Hematopoietic multipotent progenitor cell treated with erythropoietin and hydrocortisone succinate and interleukin-3 and kit ligand, for 15 days (in vitro differentiated cells): Measurements from ENCODE around the gene FAM120AOS.
"Not testable (repeated sequence)": the region's sequence is repeated elsewhere in the genome, so short reads cannot be mapped to it uniquely, and the experiment has no call there.

Experiments used
- DNase-seq: peaks from one replicate; pipeline ENCODE4 v3.0.0-alpha.2; 2015; ENCODE audit warnings: low spot score

Gene FAM120AOS

DNA sequence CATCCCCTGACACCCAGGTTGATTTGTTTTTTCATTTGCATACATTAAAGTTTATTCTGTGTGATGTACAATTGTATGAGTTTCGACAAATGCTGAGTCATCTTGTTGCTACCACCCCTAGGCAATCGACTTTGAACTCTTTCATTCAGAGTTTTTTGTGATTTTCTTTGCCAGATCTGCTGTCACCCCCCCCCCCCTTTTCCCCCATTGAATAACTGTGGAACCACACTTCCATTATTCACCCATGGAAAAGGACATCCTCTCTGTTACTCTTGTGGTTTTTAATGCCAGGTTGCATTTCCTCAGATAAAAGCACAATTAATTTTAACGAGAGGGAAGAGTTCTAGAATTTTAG is 13.7 kb upstream of the FAM120AOS start:
- no peak for DNase-seq

GRCh38 chr9:93466416-93467061 is 13.2 kb upstream of the FAM120AOS start:
- no peak for DNase-seq

- DNase-seq: no peak
These were observed 12.5 kb upstream of the FAM120AOS start for GRCh38 chr9:93465855-93466254.

DNA sequence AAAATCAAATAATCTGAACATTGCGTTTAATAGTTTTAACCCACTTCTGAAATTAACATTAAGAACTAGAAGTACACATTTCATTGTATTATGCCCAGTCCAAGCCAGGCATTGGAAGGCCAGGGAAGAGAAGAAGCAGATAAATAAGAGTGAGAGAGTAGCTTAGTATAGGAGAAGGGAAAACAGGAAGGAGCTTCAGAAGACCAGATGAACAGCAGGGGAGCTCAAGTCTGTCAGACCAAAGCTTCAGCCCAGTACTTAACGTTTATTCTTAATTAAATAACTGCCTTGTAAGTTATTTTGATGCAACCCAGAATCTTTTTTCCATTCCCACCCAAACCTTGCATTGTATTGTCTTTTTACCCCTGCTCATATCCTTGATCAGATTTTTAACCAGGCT is 11.5 kb upstream of the FAM120AOS start:
- no peak for DNase-seq

DNA sequence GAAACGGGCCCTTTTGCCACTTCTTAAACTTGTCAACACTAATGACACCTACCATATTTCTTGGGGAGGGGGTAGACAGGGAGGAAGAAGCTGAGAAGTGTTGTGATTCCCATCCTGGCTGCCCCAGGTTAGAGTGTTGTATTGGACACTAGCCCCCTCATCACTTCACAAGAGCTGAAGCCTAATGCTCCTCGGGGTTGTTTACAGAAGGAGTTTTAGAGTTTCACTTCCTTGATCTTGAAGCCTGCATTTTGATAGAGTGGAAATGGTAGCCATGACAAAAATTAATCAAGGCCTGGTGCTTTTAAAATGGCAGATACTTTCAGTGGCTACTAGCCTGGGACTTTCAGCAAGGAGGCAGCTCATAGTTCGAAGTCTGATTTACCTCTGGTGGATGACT is 11.0 kb upstream of the FAM120AOS start:
- no peak for DNase-seq

DNA sequence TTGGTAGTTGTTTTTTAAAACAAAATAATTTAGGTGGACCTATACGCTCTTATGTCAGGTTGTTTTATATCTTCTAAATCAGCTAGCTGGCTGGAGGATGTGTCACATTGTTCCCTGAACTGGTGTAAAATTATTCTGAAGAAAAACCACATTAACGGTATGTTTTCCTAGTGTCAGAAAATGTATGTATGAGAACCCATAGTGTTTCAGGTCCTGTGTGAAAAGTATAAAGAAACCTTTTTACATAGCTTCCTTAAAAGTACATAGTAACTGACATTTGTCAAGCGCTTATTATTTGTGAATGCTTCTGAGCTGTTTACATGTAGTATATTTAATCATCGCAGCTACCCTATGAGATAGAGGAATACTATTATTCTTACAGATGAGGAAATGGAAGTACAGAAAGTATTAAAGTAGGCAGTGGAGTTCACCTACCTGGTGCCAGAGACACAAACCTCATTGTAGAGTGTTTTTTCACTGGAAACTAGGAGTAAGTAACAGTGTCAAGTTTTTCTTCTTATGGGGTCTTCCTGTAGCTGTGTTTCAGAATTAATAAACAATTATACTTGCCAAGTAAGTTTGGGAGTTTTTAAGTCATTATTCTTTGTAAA is 10.4 kb upstream of the FAM120AOS start:
- DNase-seq: no peak

GRCh38 chr9:93461821-93462220 is 8.4 kb upstream of the FAM120AOS start:
- no peak for DNase-seq

DNA sequence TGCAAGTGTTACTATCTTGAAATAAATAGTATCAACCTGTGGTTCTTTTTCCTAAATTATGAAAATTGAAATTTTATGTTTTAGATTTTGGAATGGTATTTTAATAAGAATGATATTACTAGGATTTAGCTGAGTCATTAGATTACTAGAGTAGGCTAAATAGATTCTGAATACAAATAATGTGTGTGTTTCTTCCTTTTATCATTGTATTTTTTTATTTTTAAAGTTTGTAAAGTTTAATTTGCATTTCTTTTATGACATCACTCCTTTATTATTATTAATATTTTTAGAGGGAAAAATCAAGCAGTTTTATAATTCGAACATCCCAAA is 8.0 kb upstream of the FAM120AOS start:
- no peak for DNase-seq

DNA sequence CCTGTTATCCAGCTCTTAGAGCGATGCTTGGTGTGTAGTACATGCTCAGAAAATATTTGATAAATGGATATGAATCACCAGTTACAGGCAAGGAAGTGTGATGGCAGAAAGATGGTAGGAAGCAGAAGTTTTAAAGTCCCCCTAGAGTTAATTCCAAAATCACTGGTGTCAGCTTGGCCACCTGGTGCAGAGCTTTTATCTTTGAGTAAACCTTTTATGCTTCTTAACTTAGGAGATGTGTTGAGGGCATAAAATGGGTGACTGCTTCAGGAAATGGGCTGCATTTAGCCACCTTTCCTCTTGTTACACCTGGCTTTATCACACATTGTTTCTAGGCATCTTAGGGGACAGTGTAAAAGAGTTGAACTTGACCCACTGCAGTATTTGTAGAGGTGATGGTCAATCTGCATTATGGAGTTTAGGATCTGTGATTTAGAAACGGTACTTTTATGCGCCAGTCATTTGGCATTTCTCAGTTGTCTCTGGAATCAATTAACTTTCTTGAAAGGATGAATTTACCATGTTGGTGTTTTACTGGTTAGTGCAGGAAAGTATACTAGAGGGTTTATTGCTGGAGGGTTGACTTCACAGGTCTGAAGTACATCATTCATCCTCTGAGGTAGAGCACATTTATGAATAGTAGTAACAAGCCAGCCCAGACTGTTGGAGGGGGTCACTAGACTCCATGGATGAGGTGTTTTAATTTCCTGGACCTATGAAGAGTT is 7.5 kb upstream of the FAM120AOS start:
- DNase-seq: no peak

DNA sequence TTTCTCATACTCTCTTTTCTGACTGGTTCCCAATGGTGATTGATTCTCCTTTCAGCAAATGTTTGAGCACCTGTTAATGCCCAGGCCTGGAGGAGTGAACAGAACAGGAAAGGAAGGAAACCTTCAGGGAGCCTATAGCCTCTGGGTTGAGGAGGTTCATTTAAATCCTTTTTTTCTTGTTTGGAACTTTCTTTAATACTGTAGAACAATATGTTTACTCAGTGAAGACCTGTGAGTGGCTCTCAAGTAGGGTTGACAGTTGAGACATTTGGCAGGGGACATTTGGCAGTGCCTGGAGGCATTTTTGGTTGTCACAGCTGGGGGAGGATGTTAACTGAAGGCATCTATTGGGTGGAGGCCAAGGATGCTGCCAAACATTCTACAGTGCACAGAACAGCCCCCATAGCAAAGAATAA is 6.1 kb upstream of the FAM120AOS start:
- no peak for DNase-seq

DNA sequence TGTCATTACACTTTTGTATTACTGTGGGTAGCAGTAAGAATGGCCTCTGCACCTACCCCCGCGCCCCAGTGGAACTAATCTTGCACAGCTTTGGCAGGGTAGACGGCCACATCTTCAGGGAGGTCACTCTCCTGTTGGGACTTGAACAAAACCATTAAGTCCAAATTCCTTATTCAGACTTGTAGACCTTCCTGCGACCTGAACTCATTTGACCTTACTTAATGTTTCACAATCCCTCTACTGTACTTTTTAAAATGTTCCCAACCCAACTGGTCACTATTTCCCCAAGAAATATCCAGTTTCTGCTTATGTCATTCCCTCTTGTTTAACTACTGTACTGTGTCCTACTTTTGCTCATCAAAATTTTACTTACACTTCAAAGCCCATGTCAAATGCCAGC is 5.3 kb upstream of the FAM120AOS start:
- DNase-seq: no peak

- DNase-seq: no peak
These were observed 3.6 kb upstream of the FAM120AOS start for GRCh38 chr9:93457006-93457405.

GRCh38 chr9:93456504-93456903 is 3.1 kb upstream of the FAM120AOS start:
- no peak for DNase-seq

DNA sequence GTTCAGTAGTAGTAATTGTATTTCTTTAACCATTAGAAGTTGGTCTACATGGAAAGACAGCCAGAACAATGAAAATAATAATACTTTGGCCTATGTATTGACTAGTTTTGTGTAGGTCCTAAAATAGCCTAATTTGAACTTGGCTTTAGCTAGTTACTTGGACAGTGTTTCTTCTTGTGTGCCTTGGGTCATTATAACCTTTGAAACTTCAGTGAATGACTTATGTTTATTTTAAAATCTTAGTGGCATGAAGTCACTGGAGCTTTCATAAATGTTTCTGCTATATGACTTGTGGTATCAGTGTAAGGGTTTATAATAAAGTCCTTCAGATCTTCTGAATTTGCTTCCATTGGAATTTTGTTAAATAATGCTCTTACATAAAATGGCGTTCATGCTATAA is 2.6 kb upstream of the FAM120AOS start:
- no peak for DNase-seq

DNA sequence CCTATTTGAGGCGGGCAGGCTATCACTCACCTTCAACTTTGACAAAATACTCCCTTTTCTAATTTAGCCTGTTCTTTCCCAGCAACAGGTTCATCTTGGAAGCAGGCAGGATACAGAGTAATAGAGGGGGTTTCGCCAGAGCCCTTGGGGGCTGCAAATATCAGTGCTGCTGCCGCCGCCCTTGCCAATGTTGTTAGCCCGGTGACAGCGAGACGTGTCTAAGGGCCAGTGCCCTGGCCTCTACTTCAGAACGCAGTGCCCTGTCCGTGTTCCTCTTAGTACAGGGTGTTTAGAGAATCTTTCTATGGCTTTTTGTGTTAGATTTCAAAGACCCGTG is 703 bp downstream of the FAM120AOS start:
- no peak for DNase-seq

DNA sequence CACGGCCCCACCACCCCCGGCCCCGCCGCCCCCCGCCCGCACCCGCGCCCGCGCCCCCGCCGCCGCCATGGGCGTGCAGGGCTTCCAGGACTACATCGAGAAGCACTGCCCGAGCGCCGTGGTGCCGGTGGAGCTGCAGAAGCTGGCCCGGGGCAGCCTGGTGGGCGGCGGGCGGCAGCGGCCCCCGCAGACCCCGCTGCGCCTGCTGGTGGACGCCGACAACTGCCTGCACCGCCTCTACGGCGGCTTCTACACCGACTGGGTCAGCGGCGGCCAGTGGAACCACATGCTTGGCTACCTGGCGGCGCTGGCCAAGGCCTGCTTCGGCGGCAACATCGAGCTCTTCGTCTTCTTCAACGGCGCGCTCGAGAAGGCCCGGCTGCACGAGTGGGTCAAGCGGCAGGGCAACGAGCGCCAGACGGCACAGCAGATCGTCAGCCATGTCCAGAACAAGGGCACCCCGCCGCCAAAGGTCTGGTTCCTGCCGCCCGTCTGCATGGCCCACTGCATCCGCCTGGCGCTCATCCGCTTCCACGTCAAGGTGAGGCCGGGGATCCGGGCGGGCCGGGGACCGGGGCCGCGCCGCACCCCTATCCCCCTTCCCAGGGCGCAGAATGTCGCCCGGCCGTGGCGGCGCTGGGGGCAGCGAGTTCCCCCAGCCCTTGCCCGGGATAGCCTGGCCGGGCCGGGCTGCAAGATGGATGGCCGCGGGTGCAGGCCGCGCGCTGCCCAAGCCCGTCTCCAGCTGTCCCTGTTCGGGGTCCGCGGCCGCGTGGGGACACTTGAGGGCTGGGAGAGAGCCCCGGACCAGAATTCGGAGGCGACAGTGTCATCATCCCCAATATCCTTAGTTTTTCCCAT is 1.3 kb downstream of the FAM120AOS start:
- peak; percentile 39 for DNase-seq

DNA sequence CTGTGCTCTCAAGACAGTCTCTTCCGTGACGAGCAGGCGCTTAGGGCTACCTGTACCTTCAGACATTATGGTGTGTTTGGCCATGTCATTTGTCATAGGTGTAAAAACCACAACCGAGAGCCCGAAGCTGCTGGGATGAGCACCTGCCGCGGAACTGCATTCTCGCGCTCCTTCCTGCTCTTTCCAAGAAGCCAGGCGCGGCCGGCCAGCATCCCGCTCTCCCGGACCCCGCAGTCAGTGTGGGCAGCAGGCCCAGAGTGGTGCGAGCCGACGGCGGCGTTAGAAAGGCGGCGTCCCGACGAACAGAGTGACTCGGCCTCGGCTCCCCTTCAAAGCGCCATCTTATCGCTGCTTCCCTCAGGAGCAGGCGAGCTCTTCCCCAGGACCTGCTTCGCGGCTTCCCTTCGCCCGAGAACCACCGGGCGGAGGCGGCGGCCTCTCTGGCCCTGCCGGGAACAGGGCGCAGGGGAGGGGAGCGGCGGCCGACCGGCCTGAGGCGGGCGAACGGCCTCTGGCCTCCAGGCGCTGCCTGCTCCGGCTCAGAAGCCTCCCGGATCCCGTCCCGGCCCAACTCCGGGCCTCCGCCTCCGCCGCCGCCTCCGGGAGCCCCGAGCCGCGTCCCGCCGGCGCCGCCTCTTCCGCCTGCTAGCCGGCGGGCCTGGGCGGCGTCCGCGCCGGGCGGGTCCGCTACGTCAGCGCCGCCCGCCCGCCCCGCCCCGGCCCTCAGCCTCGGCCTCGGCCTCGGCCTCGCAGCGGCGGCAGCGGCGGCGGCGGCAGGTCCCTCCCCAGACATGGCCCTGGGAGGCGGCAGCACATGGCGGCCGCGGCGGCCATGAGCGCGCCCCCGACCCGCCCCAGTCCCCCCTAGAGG is 2.2 kb downstream of the FAM120AOS start, which contains the start of gene FAM120A:
Gene FAM120A (plus strand): TSS at position 741 of the 871 bp plus-strand sequence. CDS start 231 bp downstream, outside the sequence.
- DNase-seq: peak; percentile 84

DNA sequence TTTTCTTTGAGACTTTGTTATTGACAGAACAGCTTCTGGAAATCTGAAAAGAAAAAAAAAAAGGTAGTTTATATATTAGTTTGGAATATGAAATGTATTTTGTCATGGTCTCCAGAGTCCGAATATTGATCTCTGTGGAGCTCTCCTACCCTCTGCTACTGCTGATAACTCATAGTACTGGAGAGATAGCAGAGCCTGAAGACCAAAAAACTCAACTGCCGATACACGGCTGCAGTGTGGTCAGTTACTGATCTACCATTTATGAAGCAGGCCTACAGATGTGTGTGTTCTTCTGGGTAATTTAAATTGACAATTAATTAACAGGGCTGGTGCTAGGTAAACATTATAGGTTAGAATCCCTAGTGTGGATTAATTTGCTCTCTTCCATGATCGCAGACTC is 5.7 kb downstream of the FAM120AOS start:
- DNase-seq: no peak

GRCh38 chr9:93446073-93446472 is 7.3 kb downstream of the FAM120AOS start:
- no peak for DNase-seq

- DNase-seq: no peak
These were observed 12.3 kb downstream of the FAM120AOS start for GRCh38 chr9:93440896-93441580.

DNA sequence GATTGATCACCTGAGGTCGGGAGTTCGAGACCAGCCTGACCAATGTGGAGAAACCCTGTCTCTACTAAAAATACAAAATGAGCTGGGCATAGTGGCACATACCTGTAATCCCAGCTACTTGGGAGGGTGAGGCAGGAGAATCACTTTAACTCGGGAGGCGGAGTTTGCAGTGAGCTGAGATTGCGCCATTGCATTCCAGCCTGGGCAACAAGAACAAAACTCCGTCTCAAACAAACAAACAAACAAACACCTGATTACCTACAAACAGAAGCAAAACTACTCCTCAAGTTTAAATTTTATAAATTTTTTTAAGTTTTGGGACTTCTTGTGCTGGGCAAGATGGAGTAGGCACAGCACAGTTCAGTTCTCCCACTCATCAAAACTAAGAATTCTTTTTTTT is 14.1 kb downstream of the FAM120AOS start:
- not testable (repeated sequence) for DNase-seq
